Karpas-422 (cell line): Measurements from ENCODE around the gene RAB11FIP5. TPM values are rescaled to one million over a fixed set of nuclear protein-coding genes. Genes with fewer than 3 reads are reported as not detected.

Experiments used
- DNase-seq: peaks from one replicate; pipeline ENCODE4 v3.0.0-alpha.2; 2015
- H2AFZ ChIP-seq: fragments of 200-600 bp; sonication (generic); 2 replicates; pipeline ENCODE4 v1.6.1; 2014; ENCODE audit warnings: antibody characterized with exemption, low read length, mixed read lengths
- H3K27ac ChIP-seq: fragments of 200-600 bp; sonication (generic); 2 replicates; pipeline ENCODE4 v1.5.1; 2014; ENCODE audit warnings: mild to moderate bottlenecking, low read length, moderate library complexity
- H3K27me3 ChIP-seq: fragments of 200-600 bp; sonication (generic); 2 replicates; pipeline ENCODE4 v1.6.1; 2014; ENCODE audit warnings: low read length, mixed read lengths
- H3K36me3 ChIP-seq: fragments of 200-600 bp; sonication (generic); 2 replicates; pipeline ENCODE4 v1.6.1; 2014; ENCODE audit warnings: low read length, mixed read lengths; ENCODE audit not compliant: insufficient read depth
- H3K4me1 ChIP-seq: fragments of 200-600 bp; sonication (generic); 2 replicates; pipeline ENCODE4 v1.6.1; 2014; ENCODE audit warnings: mild to moderate bottlenecking, low read length, mixed read lengths
- H3K4me2 ChIP-seq: fragments of 200-600 bp; sonication (generic); 2 replicates; pipeline ENCODE4 v1.6.1; 2014; ENCODE audit warnings: low read length, low read depth, mild to moderate bottlenecking; ENCODE audit not compliant: poor library complexity, severe bottlenecking
- H3K4me3 ChIP-seq: fragments of 200-600 bp; sonication (generic); 2 replicates; pipeline ENCODE4 v1.5.1; 2014; ENCODE audit warnings: mild to moderate bottlenecking, antibody characterized with exemption, low read length, mixed read lengths
- H3K79me2 ChIP-seq: fragments of 200-600 bp; sonication (generic); 2 replicates; pipeline ENCODE4 v1.6.1; 2014; ENCODE audit warnings: mild to moderate bottlenecking, low read length, mixed read lengths
- H3K9ac ChIP-seq: fragments of 200-600 bp; sonication (generic); 2 replicates; pipeline ENCODE4 v1.6.0; 2014; ENCODE audit warnings: low read length
- H3K9me2 ChIP-seq: fragments of 200-600 bp; sonication (generic), shearing (Covaris generic); replicated peaks from 2 replicates; pipeline ENCODE4 v1.6.0; 2014; ENCODE audit warnings: mild to moderate bottlenecking, low read length, moderate library complexity; ENCODE audit not compliant: insufficient read depth
- H3K9me3 ChIP-seq: fragments of 300-700, 200-600 bp; sonication (generic); 2 replicates; pipeline ENCODE4 v1.6.1; 2014; ENCODE audit warnings: low read length, mixed read lengths
- H4K20me1 ChIP-seq: fragments of 200-600 bp; sonication (generic); 2 replicates; pipeline ENCODE4 v1.6.1; 2014; ENCODE audit warnings: mild to moderate bottlenecking, antibody characterized with exemption, low read length, low read depth; ENCODE audit not compliant: insufficient read depth
- total RNA-seq: library from RNA; depleted of rRNA; stranded (reverse); fragments of >200 nt; shearing (Covaris generic); gene quantifications from 2 replicates; pipeline ENCODE4 v1.2.3, GENCODE V29; 2014; ENCODE audit warnings: low replicate concordance; rRNA removed

Gene RAB11FIP5
- total RNA-seq, 1 experiment from 2014 or later: not detected

GRCh38 chr2:73028841-73029240 is 83.9 kb downstream of the RAB11FIP5 start:
- H3K27ac ChIP-seq: no peak overlapping the region
- H3K9me2 ChIP-seq: no peaks in the 10 kb centered on the region
- no peak overlapping the region for H3K4me3 ChIP-seq
- no peaks in the 10 kb centered on the region for H3K36me3 ChIP-seq
- H3K79me2 ChIP-seq: no peaks in the 10 kb centered on the region
- H3K9ac ChIP-seq: no peak overlapping the region
- DNase-seq: no peak
- no peaks in the 10 kb centered on the region for H3K27me3 ChIP-seq
- no peak overlapping the region for H3K4me2 ChIP-seq
- no peak overlapping the region for H2AFZ ChIP-seq
- H4K20me1 ChIP-seq: no peaks in the 10 kb centered on the region
- no peaks in the 10 kb centered on the region for H3K4me1 ChIP-seq
- no peaks in the 10 kb centered on the region for H3K9me3 ChIP-seq

GRCh38 chr2:73027340-73027739 is 85.4 kb downstream of the RAB11FIP5 start:
- Histone ChIP-seq H3K36me3 (no peaks in the 10 kb centered on the region), H3K9me2 (no peaks in the 10 kb centered on the region), H3K27ac (no peak overlapping the region), H3K27me3 (no peaks in the 10 kb centered on the region), H3K4me3 (no peak overlapping the region), H3K79me2 (no peaks in the 10 kb centered on the region), H3K9me3 (no peaks in the 10 kb centered on the region), H3K4me2 (no peak overlapping the region), H4K20me1 (no peaks in the 10 kb centered on the region), H3K9ac (no peak overlapping the region), H3K4me1 (no peaks in the 10 kb centered on the region), H2AFZ (no peak overlapping the region)
- no peak for DNase-seq

- H3K9me2 ChIP-seq: no peaks in the 10 kb centered on the region
- H3K4me2 ChIP-seq: no peak overlapping the region
- no peak overlapping the region for H2AFZ ChIP-seq
- no peaks in the 10 kb centered on the region for H4K20me1 ChIP-seq
- H3K79me2 ChIP-seq: no peaks in the 10 kb centered on the region
- no peaks in the 10 kb centered on the region for H3K36me3 ChIP-seq
- DNase-seq: no peak
- H3K27ac ChIP-seq: no peak overlapping the region
- no peaks in the 10 kb centered on the region for H3K9me3 ChIP-seq
- H3K9ac ChIP-seq: no peak overlapping the region
- H3K4me3 ChIP-seq: no peak overlapping the region
- no peaks in the 10 kb centered on the region for H3K4me1 ChIP-seq
- no peaks in the 10 kb centered on the region for H3K27me3 ChIP-seq
These were observed 89.3 kb downstream of the RAB11FIP5 start for GRCh38 chr2:73023497-73023896.

Other genes starting within 250 kb of the RAB11FIP5 start
- 1.6 TPM in 1 of 2 replicates, not detected in the other for gene SPR, start 225.5 kb downstream of the RAB11FIP5 start, total RNA-seq
- gene EMX1, start 195.4 kb downstream of the RAB11FIP5 start, total RNA-seq: not detected in 2 replicates
- 4.2 and 5.1 TPM in 2 replicates for gene SFXN5, start 41.2 kb downstream of the RAB11FIP5 start, total RNA-seq
- not detected in 2 replicates for gene NOTO, start 89.6 kb upstream of the RAB11FIP5 start, total RNA-seq
- gene SMYD5, start 101.3 kb upstream of the RAB11FIP5 start, total RNA-seq: 35.6 and 48.1 TPM in 2 replicates
- 35.4 and 45.3 TPM in 2 replicates for gene PRADC1, start 120.3 kb upstream of the RAB11FIP5 start, total RNA-seq
- gene CCT7, start 121.4 kb upstream of the RAB11FIP5 start, total RNA-seq: 482 and 608 TPM in 2 replicates
- 44.9 and 55.6 TPM in 2 replicates for gene FBXO41, start 171.5 kb upstream of the RAB11FIP5 start, total RNA-seq
- 0.14 and 0.75 TPM in 2 replicates for gene EGR4, start 180.6 kb upstream of the RAB11FIP5 start, total RNA-seq